Activated CD4-positive, alpha-beta T cell treated with anti-CD3 and anti-CD28 coated beads for 36 hours (primary cell): ENCODE measurements around the gene MRGPRG. TPM values are rescaled to one million over a fixed set of nuclear protein-coding genes. Genes with fewer than 3 reads are reported as not detected.
"Not testable (repeated sequence)": the region's sequence is repeated elsewhere in the genome, so short reads cannot be mapped to it uniquely, and the experiment has no call there.

ENCODE experiments used
- ATAC-seq: fragments of 200-7000 bp; cut with Tn5 transposase; one replicate; pipeline ENCODE4 v1.10.0; 2021; ENCODE audit warnings: mild to moderate bottlenecking, moderate library complexity
- CTCF ChIA-PET: fragments of 350-600 bp; sonication (Branson Sonifier 250); formaldehyde crosslinking; loops from one replicate; lab custom pipeline; 2021; ENCODE audit warnings: antibody characterized with exemption; lab: Charles Lee
- POLR2A ChIA-PET: fragments of 350-600 bp; sonication (Branson Sonifier 250); formaldehyde crosslinking; loops from one replicate; lab custom pipeline; 2021; ENCODE audit warnings: antibody characterized with exemption, inconsistent platforms; lab: Charles Lee
- DNase-seq: peaks from one replicate; pipeline ENCODE4 v3.0.0-alpha.2; 2020
- H3K27ac Mint-ChIP-seq: one replicate; pipeline ENCODE4 v1.8.0; 2021; ENCODE audit warnings: mixed read lengths
- H3K27me3 Mint-ChIP-seq: one replicate; pipeline ENCODE4 v1.8.0; 2021; ENCODE audit warnings: mixed read lengths
- H3K36me3 Mint-ChIP-seq: one replicate; pipeline ENCODE4 v1.8.0; 2021; ENCODE audit warnings: low read depth, mixed read lengths
- H3K4me1 Mint-ChIP-seq: one replicate; pipeline ENCODE4 v1.8.0; 2021; ENCODE audit warnings: mixed read lengths
- H3K4me3 Mint-ChIP-seq: one replicate; pipeline ENCODE4 v1.8.0; 2021; ENCODE audit warnings: mild to moderate bottlenecking, moderate library complexity, mixed read lengths
- H3K9me3 Mint-ChIP-seq: one replicate; pipeline ENCODE4 v1.8.0; 2021; ENCODE audit warnings: low read depth, mixed read lengths
- intact Hi-C, 2 experiments: fragments of 100-400 bp; cut with DNase I in 1 of 2; cut with micrococcal nuclease in 1 of 2; formaldehyde crosslinking; loops; one replicate each; pipeline versions ENCODE4 v1.14.2 to v1.15.1; 2022 to 2024; cut with DNase I, micrococcal nuclease
- total RNA-seq, 2 experiments: library from RNA; stranded (reverse); gene quantifications; one replicate each; pipeline ENCODE4 v1.2.3, GENCODE V29; 2021

Gene MRGPRG, protein sequence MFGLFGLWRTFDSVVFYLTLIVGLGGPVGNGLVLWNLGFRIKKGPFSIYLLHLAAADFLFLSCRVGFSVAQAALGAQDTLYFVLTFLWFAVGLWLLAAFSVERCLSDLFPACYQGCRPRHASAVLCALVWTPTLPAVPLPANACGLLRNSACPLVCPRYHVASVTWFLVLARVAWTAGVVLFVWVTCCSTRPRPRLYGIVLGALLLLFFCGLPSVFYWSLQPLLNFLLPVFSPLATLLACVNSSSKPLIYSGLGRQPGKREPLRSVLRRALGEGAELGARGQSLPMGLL
- total RNA-seq, result not detected

DNA sequence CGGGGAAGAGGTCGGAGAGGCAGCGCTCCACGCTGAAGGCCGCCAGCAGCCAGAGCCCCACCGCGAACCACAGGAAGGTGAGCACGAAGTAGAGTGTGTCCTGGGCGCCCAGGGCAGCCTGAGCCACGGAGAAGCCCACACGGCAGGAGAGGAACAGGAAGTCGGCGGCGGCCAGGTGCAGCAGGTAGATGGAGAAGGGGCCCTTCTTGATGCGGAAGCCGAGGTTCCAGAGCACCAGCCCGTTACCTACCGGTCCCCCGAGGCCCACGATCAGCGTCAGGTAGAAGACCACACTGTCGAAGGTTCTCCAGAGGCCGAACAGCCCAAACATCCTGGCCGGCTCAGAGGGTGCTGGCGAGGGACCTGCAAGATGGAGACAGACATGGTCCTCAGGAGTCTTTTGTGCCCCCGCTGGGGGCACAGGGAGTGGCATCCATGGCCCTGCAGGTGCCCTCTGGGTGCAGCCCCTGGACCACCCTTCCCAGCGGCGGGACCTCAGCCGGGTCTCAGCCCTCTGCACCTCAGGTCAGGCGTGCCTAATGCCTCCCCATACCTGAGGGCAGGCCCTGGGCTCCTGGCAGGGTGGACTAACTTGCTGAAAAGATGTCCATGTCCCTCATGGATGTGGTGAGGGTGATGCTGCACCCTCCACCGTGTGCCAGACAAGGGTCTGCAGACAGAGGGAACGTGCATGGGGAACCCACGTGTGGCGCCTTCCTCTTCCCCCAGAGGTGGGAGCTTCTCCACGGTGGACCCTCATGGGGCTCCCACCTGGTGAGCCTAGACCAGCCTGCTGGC lies at the start of gene MRGPRG:
MRGPRG (minus strand) TSS at position 331 of the 798 bp plus-strand sequence; CDS start at position 331, 0 bp downstream.
- intact Hi-C loops, result loop anchor here in 1 of 2 experiments (5.0 kb wide), 2 partner anchors 181 to 686 kb away; no protein-coding TSS in a partner anchor
- no peaks in the 10 kb centered on the region for H3K36me3 Mint-ChIP-seq
- H3K9me3 Mint-ChIP-seq, result no peaks in the 10 kb centered on the region
- CTCF ChIA-PET, result no interaction called here
- H3K27ac Mint-ChIP-seq, result no peak within 1 kb of the TSS
- H3K4me3 Mint-ChIP-seq, result no peak within 1 kb of the TSS
- H3K4me1 Mint-ChIP-seq, result peaks cover 12% of the 10 kb centered on the region
- DNase-seq, result no peak
- H3K27me3 Mint-ChIP-seq, result peaks cover 13% of the 10 kb centered on the region
- POLR2A ChIA-PET, result no interaction called here
- ATAC-seq, result no peak

DNA sequence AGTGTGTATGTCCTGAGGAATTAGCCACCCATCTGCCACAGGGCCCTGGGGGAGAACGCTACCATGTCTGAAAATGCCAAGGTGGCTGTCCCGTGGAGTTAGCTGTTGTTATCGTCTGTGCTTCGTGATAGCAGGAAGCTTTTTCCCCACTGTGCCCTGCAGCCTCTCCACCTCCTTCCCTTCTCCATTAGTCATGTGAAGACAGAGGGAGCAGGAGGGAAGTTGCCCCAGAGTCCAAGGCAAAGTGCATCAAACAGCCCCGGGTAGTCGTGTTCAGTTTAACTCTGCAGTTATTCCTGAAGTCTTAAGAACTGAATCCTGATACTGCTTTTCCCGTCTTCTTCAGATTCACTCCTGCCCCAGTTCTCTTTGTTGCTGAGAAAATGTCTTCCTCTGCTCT lies 43.9 kb upstream of the MRGPRG start:
- H3K4me3 Mint-ChIP-seq, H3K27ac Mint-ChIP-seq, CTCF ChIA-PET, H3K9me3 Mint-ChIP-seq, ATAC-seq, H3K36me3 Mint-ChIP-seq, DNase-seq, H3K4me1 Mint-ChIP-seq, H3K27me3 Mint-ChIP-seq, intact Hi-C loops, POLR2A ChIA-PET: not testable (repeated sequence)

DNA sequence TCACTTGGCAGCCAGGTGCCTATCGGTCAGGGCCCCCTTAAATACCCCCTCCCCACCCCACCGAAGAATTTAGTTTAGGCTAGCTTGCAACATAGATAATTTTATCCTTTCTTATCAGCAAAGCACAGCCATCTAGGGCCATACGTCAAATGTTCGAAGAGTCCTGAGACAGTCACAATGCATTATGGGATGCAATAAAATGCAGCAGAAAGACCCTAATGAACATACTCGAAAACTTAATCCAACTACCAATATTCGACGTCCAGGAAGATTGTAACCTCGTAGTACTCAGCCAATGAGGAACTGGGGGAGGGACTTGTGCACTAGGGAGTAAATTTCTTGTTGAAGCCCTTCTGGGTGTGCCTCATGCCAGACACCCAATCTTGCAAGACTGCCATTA lies 43.2 kb upstream of the MRGPRG start:
- H3K9me3 Mint-ChIP-seq, H3K4me3 Mint-ChIP-seq, H3K4me1 Mint-ChIP-seq, H3K27ac Mint-ChIP-seq, H3K27me3 Mint-ChIP-seq, POLR2A ChIA-PET, H3K36me3 Mint-ChIP-seq, DNase-seq, CTCF ChIA-PET, intact Hi-C loops, ATAC-seq: not testable (repeated sequence)

DNA sequence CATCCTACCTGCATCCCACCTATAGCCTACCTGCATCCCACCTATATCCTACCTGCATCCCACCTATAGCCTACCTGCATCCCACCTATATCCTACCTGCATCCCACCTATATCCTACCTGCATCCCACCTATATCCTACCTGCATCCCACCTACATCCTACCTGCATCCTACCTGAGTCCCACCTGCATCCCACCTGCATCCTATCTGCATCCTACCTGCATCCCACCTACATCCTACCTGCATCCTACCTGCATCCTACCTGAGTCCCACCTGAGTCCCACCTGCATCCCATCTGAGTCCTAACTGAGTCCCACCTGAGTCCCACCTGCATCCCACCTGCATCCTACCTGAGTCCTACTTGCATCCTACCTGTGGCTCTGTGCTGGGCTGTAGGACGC lies 38.9 kb upstream of the MRGPRG start:
- H3K36me3 Mint-ChIP-seq, CTCF ChIA-PET, H3K4me1 Mint-ChIP-seq, H3K4me3 Mint-ChIP-seq, DNase-seq, H3K27ac Mint-ChIP-seq, intact Hi-C loops, H3K27me3 Mint-ChIP-seq, ATAC-seq, POLR2A ChIA-PET, H3K9me3 Mint-ChIP-seq: not testable (repeated sequence)

DNA sequence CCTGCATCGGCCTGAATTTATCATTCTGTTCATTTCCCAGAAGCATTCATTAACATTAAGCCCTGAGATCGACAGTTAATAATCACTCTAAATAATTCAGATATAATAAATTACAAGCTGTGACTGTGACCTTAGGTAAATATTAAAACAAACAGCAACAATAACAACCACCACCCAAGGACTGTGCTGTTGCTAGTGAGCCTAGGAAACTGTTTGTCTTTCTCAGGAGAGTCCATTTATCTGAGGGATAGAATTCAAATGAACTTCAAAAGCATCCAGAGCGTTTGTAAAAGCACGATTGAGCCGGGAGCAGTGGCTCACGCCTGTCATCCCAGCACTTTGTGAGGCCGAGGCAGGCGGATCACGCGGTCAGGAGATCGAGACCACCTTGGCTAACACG lies 36.6 kb upstream of the MRGPRG start:
- intact Hi-C loops, CTCF ChIA-PET, ATAC-seq: not testable (repeated sequence)

DNA sequence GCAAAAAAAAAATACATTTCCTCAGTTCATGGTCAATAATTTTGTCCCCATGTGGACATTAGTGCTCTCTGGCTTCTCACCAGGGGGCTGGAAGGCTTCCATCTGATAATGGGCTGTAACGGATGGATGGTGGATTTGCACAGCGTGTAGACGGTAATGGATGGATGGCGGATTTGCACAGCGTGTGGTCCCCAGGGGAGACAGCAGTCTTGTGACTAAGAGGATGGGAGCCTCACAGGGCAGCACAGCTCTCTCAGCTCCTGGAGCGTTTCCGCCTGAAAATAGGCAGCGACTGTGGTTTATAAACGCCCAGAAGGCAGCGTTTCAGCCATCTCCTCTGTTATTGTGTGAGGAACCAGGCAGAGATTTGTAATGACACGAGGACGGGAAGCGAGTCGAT lies 36.2 kb upstream of the MRGPRG start:
- H3K27me3 Mint-ChIP-seq, intact Hi-C loops, H3K9me3 Mint-ChIP-seq, H3K27ac Mint-ChIP-seq, H3K4me1 Mint-ChIP-seq, DNase-seq, CTCF ChIA-PET, ATAC-seq, H3K4me3 Mint-ChIP-seq, POLR2A ChIA-PET, H3K36me3 Mint-ChIP-seq: not testable (repeated sequence)

More for the DNA sequence above, 36.6 kb upstream of the MRGPRG start:
- H3K4me3 Mint-ChIP-seq, H3K4me1 Mint-ChIP-seq, POLR2A ChIA-PET, H3K27me3 Mint-ChIP-seq, H3K9me3 Mint-ChIP-seq, DNase-seq, H3K27ac Mint-ChIP-seq, H3K36me3 Mint-ChIP-seq: not testable (repeated sequence)

DNA sequence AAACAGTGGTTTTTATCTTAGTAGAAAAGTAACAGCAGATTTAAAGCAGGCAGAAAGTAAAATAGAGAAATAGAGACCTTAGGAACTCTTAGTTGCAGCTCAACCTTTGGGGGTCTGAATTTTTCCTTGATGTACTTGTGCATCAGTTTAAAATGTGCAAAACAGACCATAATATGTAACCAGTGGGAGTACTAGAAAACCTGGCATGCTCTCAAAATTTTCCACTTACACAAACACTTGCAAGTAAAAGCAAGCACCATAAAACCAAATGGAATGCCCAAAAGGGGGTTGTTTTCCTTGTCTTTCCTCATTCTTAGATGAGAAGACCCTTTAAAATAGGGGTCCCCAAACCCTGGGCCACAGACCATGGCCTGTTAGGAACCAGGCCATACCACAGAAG lies 26.5 kb upstream of the MRGPRG start:
- H3K27ac Mint-ChIP-seq, result no peak overlapping the region
- CTCF ChIA-PET, result no interaction called here
- intact Hi-C loops, result no loop called here
- POLR2A ChIA-PET, result no interaction called here
- DNase-seq, result no peak
- no peaks in the 10 kb centered on the region for H3K36me3 Mint-ChIP-seq
- ATAC-seq, result no peak
- H3K9me3 Mint-ChIP-seq, result no peaks in the 10 kb centered on the region
- no peaks in the 10 kb centered on the region for H3K4me1 Mint-ChIP-seq
- no peak overlapping the region for H3K4me3 Mint-ChIP-seq
- H3K27me3 Mint-ChIP-seq, result peaks cover 4% of the 10 kb centered on the region

DNA sequence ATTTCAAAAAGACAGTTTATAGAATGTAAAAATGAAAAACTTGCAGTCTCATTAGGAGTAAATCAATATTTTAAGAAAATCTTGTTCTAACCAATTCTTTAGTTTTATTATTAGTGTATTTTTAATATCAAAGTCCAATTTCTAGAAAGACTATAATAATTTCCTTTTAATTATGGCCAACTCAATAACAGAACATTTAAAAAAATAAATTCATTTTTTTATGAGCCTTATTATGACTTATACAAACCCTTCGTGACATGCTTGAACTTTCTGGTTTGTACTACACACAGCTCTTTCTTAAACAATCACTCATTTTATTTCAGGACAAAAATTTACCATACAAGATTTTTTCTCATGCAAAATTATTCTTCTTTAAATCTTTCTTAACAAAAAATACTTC lies 25.3 kb upstream of the MRGPRG start:
- CTCF ChIA-PET, result no interaction called here
- ATAC-seq, result no peak
- no peaks in the 10 kb centered on the region for H3K4me1 Mint-ChIP-seq
- no peaks in the 10 kb centered on the region for H3K9me3 Mint-ChIP-seq
- no peak overlapping the region for H3K27ac Mint-ChIP-seq
- DNase-seq, result no peak
- intact Hi-C loops, result no loop called here
- no peak overlapping the region for H3K4me3 Mint-ChIP-seq
- POLR2A ChIA-PET, result no interaction called here
- peaks cover 4% of the 10 kb centered on the region for H3K27me3 Mint-ChIP-seq
- no peaks in the 10 kb centered on the region for H3K36me3 Mint-ChIP-seq

DNA sequence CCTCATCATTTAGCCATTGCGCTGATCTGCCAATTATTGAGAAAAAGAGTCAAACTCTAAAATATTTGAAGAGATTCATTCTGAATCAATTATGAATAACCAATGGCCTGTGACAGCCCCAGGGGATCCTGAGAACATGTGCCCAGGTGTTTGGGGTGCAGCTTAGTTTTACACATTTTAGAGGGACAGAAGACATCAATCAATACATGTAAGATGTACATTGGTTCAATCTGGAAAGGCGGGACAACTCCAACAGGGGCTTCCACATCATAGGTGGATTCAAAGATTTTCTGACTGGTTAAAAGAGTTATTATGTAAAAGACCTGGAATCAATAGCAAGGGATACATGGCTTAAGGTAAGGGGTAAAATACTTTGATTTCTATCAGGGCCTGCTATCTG lies 18.5 kb upstream of the MRGPRG start:
- Mint-ChIP-seq H3K4me1 (no peaks in the 10 kb centered on the region), H3K27me3 (no peaks in the 10 kb centered on the region), H3K27ac (no peak overlapping the region), H3K9me3 (no peaks in the 10 kb centered on the region), H3K4me3 (no peak overlapping the region), H3K36me3 (no peaks in the 10 kb centered on the region)
- intact Hi-C loops, result no loop called here
- DNase-seq, result no peak
- ChIA-PET CTCF (no interaction called here), POLR2A (no interaction called here)
- no peak for ATAC-seq

DNA sequence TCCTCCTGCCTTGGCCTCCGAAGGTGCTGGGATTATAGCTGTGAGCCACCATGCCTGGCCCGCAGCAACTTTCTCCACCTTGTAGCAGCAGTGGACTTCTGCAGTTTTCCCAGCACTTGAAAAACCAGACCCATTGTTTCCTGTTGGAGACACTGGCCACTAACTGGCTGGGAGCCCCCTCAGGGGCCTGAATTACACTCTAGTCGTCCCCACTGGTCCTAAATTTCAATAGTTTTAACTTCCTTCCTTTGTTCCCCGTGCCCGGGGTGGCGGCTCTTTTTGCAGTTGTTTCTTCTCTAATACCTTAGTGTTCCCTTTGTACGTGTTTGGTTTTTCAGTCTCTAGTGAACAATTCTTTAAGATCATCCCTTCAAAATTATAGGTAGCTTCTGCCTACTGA lies 16.2 kb upstream of the MRGPRG start:
- Mint-ChIP-seq H3K9me3 (no peaks in the 10 kb centered on the region), H3K4me1 (no peaks in the 10 kb centered on the region), H3K4me3 (no peak overlapping the region), H3K27ac (no peak overlapping the region), H3K36me3 (no peaks in the 10 kb centered on the region), H3K27me3 (no peaks in the 10 kb centered on the region)
- ChIA-PET POLR2A (no interaction called here), CTCF (no interaction called here)
- no peak for ATAC-seq
- intact Hi-C loops, result no loop called here
- DNase-seq, result no peak

DNA sequence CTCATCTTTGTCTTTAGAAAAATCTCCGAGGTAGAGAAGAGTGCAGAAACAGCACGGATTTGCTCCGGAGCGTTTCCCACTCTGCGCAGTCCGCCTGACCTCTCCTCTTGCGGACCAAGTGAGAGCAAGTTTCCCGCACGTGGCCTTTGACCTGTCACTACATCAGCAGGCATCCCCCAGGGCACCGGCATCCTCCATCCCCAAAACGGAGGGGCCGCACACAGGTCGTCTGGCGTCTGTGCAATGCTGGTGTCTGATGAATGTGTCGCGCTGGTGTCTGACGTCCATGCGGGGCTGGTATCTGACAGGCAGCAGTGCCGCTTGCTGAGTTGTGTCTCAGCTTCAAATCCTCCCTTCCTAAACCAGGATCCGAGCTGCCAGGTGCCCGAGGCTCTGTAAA lies 14.3 kb upstream of the MRGPRG start:
- Mint-ChIP-seq H3K4me3 (no peak overlapping the region), H3K36me3 (no peaks in the 10 kb centered on the region), H3K27ac (no peak overlapping the region), H3K9me3 (no peaks in the 10 kb centered on the region), H3K4me1 (no peaks in the 10 kb centered on the region), H3K27me3 (no peaks in the 10 kb centered on the region)
- DNase-seq (no peak), ATAC-seq (no peak)
- POLR2A ChIA-PET, result no interaction called here
- intact Hi-C loops, result no loop called here
- CTCF ChIA-PET, result no interaction called here
